Mucosa of rectum (tissue), 2 donors: ENCODE data around the gene BCL11A.

Source experiments
- H3K27ac ChIP-seq, 2 donors: one replicate each; pipeline ENCODE4 v1.7.0; 2013; ENCODE audit warnings: inconsistent platforms in 2 of 2, low read depth in 2 of 2, low read length in 2 of 2
- H3K27me3 ChIP-seq, 2 donors: one replicate each; pipeline ENCODE4 v1.7.0; 2013; ENCODE audit warnings: low read length in 2 of 2; ENCODE audit not compliant: control insufficient read depth in 2 of 2, insufficient read depth in 2 of 2
- H3K36me3 ChIP-seq, 2 donors: one replicate each; pipeline ENCODE4 v1.7.0; 2013; ENCODE audit warnings: low read length in 2 of 2; ENCODE audit not compliant: control insufficient read depth in 2 of 2, insufficient read depth in 2 of 2
- H3K4me1 ChIP-seq, 2 donors: one replicate each; pipeline ENCODE4 v1.7.0; 2013; ENCODE audit warnings: low read length in 2 of 2, mild to moderate bottlenecking in 1 of 2; ENCODE audit not compliant: control insufficient read depth in 2 of 2, insufficient read depth in 2 of 2
- H3K4me3 ChIP-seq, 2 donors: one replicate each; pipeline ENCODE4 v1.7.0; 2013; ENCODE audit warnings: low read length in 2 of 2
- H3K9ac ChIP-seq, 2 donors: one replicate each; pipeline ENCODE4 v1.7.0; 2013; ENCODE audit warnings: low read length in 2 of 2, low read depth in 1 of 2, mild to moderate bottlenecking in 1 of 2
- H3K9me3 ChIP-seq, 2 donors: one replicate each; pipeline ENCODE4 v1.7.0; 2013; ENCODE audit warnings: low read length in 2 of 2; ENCODE audit not compliant: control insufficient read depth in 2 of 2
- donor health status: healthy.
- donor health status: Normal muscosa, but diverticular disease.

BCL11A gene

GRCh38 chr2:60548311-60548710 lies 5.1 kb downstream of the BCL11A start:
- Histone ChIP-seq H3K4me3 (peak overlapping the region in 1 of 2 donors; percentile 84), H3K27ac (peak overlapping the region; percentile 80), H3K9ac (peak overlapping the region in 1 of 2 donors; percentile 63), H3K27me3 (no peaks in the 10 kb centered on the region), H3K4me1 (peaks cover 8 to 17% of the 10 kb centered on the region in 2 donors), H3K9me3 (no peaks in the 10 kb centered on the region), H3K36me3 (peaks cover 3 to 7% of the 10 kb centered on the region in 2 donors)

GRCh38 chr2:60547841-60548240 lies 5.6 kb downstream of the BCL11A start:
- peak overlapping the region; percentile 17 to 30 for H3K9ac ChIP-seq
- H3K36me3 ChIP-seq: peaks cover 3 to 7% of the 10 kb centered on the region in 2 donors
- H3K9me3 ChIP-seq: no peaks in the 10 kb centered on the region
- H3K4me3 ChIP-seq: peak overlapping the region in 1 of 2 donors; percentile 33
- no peaks in the 10 kb centered on the region for H3K27me3 ChIP-seq
- H3K4me1 ChIP-seq: peaks cover 8 to 17% of the 10 kb centered on the region in 2 donors
- peak overlapping the region in 1 of 2 donors; percentile 66 for H3K27ac ChIP-seq

DNA sequence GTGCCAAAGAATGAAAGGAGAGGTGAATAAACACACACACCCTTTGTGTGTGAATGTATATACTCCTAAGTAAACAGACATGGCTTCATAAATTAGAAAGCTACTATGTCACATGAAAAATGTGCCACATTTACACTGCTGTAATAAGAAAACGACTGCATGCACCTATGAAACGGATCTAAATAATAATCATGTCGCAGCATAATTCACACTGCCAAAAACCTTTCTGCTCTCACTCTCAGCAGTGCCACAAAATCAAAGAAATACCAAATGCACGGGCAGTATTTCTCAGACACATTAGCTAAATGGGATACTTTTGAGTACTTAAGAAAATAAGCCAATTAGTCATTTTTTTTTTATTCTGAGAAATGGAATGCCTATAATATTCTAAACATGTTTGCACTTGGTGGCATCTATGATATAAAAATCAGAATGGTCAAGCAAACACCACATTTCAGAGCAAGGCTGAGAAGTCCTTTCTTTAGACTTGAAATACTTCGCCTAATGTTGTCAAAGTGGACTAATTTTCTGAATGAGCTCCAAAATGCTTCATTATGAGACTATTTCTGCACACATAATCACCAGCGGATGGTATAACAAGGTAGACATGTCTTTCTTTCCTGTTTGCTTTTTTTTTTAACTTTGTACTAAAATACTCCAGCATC lies 6.6 kb downstream of the BCL11A start:
- Histone ChIP-seq H3K4me1 (peaks cover 8 to 17% of the 10 kb centered on the region in 2 donors), H3K9me3 (no peaks in the 10 kb centered on the region), H3K36me3 (peaks cover 3 to 7% of the 10 kb centered on the region in 2 donors), H3K9ac (peak overlapping the region in 1 of 2 donors; percentile 11), H3K4me3 (peak overlapping the region in 1 of 2 donors; percentile 22), H3K27me3 (no peaks in the 10 kb centered on the region), H3K27ac (peak overlapping the region; percentile 55 to 66)

GRCh38 chr2:60544954-60545560 lies 8.4 kb downstream of the BCL11A start:
- Histone ChIP-seq H3K36me3 (peaks cover 3 to 9% of the 10 kb centered on the region in 2 donors), H3K4me1 (peaks cover 8 to 13% of the 10 kb centered on the region in 2 donors), H3K9me3 (no peaks in the 10 kb centered on the region), H3K27me3 (no peaks in the 10 kb centered on the region), H3K9ac (no peak overlapping the region), H3K4me3 (no peak overlapping the region), H3K27ac (peak overlapping the region in 1 of 2 donors; percentile 12)

DNA sequence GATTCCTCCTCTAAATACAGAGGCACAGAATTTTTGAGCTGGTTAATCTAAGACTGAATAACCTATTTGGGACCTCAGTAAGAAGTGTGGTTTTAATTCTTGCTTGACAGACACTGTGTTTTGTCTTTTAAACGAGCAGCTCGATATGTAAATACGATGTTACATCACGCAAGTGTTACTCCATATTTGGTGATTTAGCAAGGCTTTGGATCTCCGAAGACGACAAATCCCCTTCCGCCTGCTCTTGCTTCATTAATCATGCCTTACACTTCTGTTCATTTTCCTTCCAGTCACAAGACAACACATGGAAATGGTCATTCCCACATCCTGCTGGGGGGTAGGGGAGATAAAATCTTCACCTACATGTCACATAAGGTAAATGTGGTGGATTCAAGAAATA lies 9.4 kb downstream of the BCL11A start:
- no peak overlapping the region for H3K4me3 ChIP-seq
- no peak overlapping the region for H3K27ac ChIP-seq
- H3K36me3 ChIP-seq: peaks cover 3 to 9% of the 10 kb centered on the region in 2 donors
- H3K9me3 ChIP-seq: no peaks in the 10 kb centered on the region
- H3K4me1 ChIP-seq: peaks cover 8 to 12% of the 10 kb centered on the region in 2 donors
- no peak overlapping the region for H3K9ac ChIP-seq
- H3K27me3 ChIP-seq: no peaks in the 10 kb centered on the region

DNA sequence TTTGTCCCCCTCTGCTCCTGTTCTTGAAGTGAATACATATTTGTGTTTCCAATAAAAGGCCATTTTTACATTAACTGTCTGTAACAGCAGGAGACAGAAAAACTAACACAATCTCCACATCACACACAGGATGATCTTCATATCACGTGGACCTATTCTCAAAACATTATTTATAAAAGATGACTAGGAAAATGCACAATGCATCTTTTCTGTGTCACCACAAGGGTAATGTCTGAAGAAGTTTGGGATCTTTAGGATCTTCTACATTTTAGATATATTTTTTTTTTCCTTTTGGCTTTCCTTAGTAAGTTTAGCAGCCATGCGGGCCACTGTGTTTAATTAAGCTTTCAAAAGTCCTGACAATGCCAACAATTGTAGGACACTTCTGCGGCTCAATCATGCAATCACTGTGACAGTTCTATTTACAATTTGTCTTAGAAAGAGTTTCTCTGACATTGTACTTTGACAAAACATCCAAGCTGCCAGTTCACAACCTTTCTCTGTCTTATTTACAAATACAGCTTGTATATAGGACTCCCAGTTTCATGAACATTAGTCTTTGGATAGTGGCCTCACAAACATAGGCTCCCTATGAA lies 12.3 kb downstream of the BCL11A start:
- Histone ChIP-seq H3K4me1 (peaks cover 0 to 6% of the 10 kb centered on the region in 2 donors), H3K4me3 (no peak overlapping the region), H3K27ac (no peak overlapping the region), H3K27me3 (no peaks in the 10 kb centered on the region), H3K9me3 (no peaks in the 10 kb centered on the region), H3K9ac (no peak overlapping the region), H3K36me3 (peaks cover 3 to 9% of the 10 kb centered on the region in 2 donors)

DNA sequence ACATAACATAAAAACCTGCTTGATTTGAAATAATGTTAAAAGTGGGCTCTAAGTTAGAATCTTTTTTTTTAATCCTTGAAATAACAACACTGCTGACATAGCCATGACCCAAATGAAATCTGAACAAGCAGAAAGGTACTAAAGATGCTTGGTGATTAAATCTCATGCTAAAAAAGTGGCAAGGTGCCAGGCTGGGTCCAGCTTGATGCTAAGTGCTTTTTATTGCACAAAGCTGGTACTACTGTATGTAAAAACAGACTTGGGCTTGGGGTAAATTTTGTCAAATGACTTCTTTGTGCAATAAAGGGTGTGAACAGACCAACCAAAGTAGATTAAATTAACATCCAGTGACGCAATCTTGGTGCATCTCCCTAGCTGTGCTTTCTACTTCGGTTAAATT lies 13.4 kb downstream of the BCL11A start:
- H3K4me3 ChIP-seq: no peak overlapping the region
- H3K27ac ChIP-seq: no peak overlapping the region
- no peaks in the 10 kb centered on the region for H3K27me3 ChIP-seq
- no peaks in the 10 kb centered on the region for H3K9me3 ChIP-seq
- peaks cover 6 to 9% of the 10 kb centered on the region in 2 donors for H3K4me1 ChIP-seq
- H3K9ac ChIP-seq: no peak overlapping the region
- peaks cover 3 to 4% of the 10 kb centered on the region in 2 donors for H3K36me3 ChIP-seq

DNA sequence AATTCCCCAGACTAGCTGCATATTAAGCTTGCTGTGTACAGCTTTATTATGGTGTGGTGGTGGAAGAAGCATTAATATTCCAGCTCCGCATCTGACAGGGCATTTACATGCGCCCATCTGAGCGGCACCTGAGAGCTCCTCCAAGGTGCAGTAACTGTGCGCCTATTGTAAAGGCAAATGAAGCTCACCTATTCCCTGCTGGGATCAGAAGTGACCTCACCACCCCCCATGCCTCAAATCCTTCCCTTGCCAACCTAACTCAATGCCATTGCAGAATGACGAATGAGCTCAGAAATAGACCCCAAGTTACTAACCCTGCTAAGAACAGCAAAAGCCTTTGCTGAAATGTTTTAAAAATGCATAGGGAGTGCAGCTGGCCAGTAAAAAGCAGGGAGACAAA lies 14.3 kb downstream of the BCL11A start:
- H3K4me3 ChIP-seq: no peak overlapping the region
- H3K9ac ChIP-seq: no peak overlapping the region
- H3K4me1 ChIP-seq: peaks cover 10 to 16% of the 10 kb centered on the region in 2 donors
- no peaks in the 10 kb centered on the region for H3K9me3 ChIP-seq
- peaks cover under 1 to 2% of the 10 kb centered on the region in 2 donors for H3K36me3 ChIP-seq
- no peaks in the 10 kb centered on the region for H3K27me3 ChIP-seq
- H3K27ac ChIP-seq: no peak overlapping the region

GRCh38 chr2:60538101-60538500 lies 15.4 kb downstream of the BCL11A start:
- Histone ChIP-seq H3K4me1 (peaks cover 20 to 24% of the 10 kb centered on the region in 2 donors), H3K27me3 (no peaks in the 10 kb centered on the region), H3K9ac (no peak overlapping the region), H3K36me3 (peaks cover 0 to 2% of the 10 kb centered on the region in 2 donors), H3K9me3 (no peaks in the 10 kb centered on the region), H3K4me3 (no peak overlapping the region), H3K27ac (no peak overlapping the region)

DNA sequence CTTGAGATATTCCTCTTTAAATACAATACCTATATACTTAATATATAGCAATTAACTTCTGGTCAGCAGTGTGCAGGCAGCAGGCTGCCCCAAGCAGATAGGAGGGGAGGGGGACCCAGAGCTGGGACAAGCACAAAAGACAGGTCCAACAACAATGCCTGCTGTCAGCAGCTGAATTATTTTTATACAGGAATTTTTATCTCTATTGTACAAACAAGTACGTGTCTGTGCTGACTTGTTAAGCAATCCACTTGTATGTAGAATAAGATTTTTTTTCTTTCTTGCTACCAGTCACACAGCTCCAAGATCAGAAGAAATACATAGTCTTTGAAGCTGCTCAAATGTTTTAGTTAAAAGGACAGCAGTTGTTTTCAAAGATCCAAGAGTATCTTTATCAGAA lies 16.7 kb downstream of the BCL11A start:
- Histone ChIP-seq H3K27me3 (peaks cover 0 to 2% of the 10 kb centered on the region in 2 donors), H3K9ac (no peak overlapping the region), H3K36me3 (peaks cover 0 to 2% of the 10 kb centered on the region in 2 donors), H3K4me3 (no peak overlapping the region), H3K27ac (no peak overlapping the region), H3K9me3 (no peaks in the 10 kb centered on the region), H3K4me1 (peaks cover 24 to 34% of the 10 kb centered on the region in 2 donors)
